IPS-15b (cell line): ENCODE results near the gene PSMB1.
"Not testable (repeated sequence)": the region's sequence is repeated elsewhere in the genome, so short reads cannot be mapped to it uniquely, and the experiment has no call there.

Source experiments
- H3K27me3 ChIP-seq: one replicate; pipeline ENCODE4 v1.6.1; 2013; ENCODE audit warnings: low read length; ENCODE audit not compliant: control insufficient read depth, insufficient read depth
- H3K36me3 ChIP-seq: one replicate; pipeline ENCODE4 v1.6.1; 2013; ENCODE audit warnings: low read length; ENCODE audit not compliant: control insufficient read depth, insufficient read depth
- H3K4me1 ChIP-seq: one replicate; pipeline ENCODE4 v1.6.1; 2013; ENCODE audit warnings: mild to moderate bottlenecking, low read length; ENCODE audit not compliant: control insufficient read depth, insufficient read depth
- H3K4me3 ChIP-seq: one replicate; pipeline ENCODE4 v1.5.1; 2013; ENCODE audit warnings: low read depth, low read length
- H3K9ac ChIP-seq: one replicate; pipeline ENCODE4 v1.6.1; 2013; ENCODE audit warnings: low read depth, mild to moderate bottlenecking, low read length
- H3K9me3 ChIP-seq: one replicate; pipeline ENCODE4 v1.6.1; 2013; ENCODE audit warnings: mild to moderate bottlenecking, low read length; ENCODE audit not compliant: control insufficient read depth, insufficient read depth

PSMB1 gene

DNA sequence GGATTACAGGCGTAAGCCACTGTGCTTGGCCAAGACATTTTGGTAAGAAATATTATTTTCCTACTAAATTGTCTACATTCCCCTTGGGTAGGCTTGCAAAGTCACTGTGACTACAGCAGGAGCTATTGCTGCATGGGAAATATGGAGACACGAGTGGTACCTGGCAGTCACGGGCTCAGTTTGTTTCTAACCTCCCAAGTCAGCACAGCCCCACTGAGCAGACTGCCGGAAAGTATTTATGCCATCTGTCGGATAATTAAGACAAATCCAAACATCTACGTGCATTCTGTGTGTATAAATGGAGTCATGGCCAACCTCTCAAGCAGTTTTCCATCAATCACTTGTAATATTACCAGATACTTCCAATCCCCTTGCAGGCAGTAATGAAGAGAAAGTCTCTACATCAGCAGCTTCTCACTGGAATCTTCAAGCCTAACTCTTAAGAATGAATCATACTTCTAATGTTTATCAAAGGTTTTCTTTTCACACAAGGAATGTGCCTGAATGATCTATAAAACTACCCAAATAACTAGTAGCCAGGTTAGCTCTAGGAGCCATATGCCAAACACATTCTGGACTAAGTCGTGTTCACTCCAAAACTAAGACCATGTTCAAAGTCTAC lies 20.1 kb downstream of the PSMB1 start:
- Histone ChIP-seq H3K9ac (no peak overlapping the region), H3K9me3 (no peaks in the 10 kb centered on the region), H3K36me3 (peaks cover 20% of the 10 kb centered on the region), H3K27me3 (no peaks in the 10 kb centered on the region), H3K4me1 (no peaks in the 10 kb centered on the region), H3K4me3 (no peak overlapping the region)

GRCh38 chr6:170529839-170530469 lies 23.2 kb downstream of the PSMB1 start:
- Histone ChIP-seq H3K4me1 (no peaks in the 10 kb centered on the region), H3K9me3 (no peaks in the 10 kb centered on the region), H3K36me3 (peaks cover 7% of the 10 kb centered on the region), H3K27me3 (no peaks in the 10 kb centered on the region), H3K4me3 (no peak overlapping the region), H3K9ac (no peak overlapping the region)

- H3K9ac ChIP-seq, H3K4me1 ChIP-seq, H3K27me3 ChIP-seq, H3K4me3 ChIP-seq, H3K36me3 ChIP-seq, H3K9me3 ChIP-seq: not testable (repeated sequence)
These were observed 25.1 kb downstream of the PSMB1 start for GRCh38 chr6:170527995-170528394.

DNA sequence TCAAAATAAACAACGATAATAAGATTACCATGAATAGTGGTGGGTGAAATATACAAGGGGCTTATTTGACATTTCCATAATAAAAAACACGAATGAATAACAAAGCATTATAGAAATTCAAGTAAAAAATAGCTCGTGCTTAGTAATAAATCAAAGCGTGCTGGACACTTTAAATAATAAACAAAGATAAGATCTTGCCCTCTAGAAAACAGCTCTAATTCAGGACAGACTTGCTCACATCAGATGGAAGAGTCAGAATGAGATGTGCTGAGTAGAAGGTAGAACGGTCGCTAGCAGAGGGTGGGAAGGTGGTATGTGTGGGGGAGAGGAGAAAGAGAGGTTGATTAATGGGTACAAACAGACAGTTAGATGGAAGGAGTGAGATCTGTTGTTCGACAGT lies 27.3 kb downstream of the PSMB1 start:
- Histone ChIP-seq H3K36me3 (no peaks in the 10 kb centered on the region), H3K9ac (no peak overlapping the region), H3K9me3 (no peaks in the 10 kb centered on the region), H3K4me1 (no peaks in the 10 kb centered on the region), H3K27me3 (no peaks in the 10 kb centered on the region), H3K4me3 (no peak overlapping the region)

DNA sequence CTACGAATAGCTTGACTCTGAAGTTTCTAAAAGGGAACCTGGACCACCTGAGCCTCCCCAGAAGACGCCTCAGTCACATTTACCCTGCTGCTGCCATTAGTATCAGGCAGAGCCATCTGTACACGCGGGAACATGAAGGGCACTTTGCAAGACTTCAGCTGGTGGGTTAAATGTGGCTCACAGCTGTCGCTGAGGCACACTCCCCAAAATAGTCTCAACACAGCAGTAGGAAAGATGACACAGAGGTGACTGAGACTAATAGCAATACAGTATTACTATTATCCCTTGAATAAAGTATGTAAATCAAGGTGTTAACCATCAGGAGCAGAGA lies 29.0 kb downstream of the PSMB1 start:
- Histone ChIP-seq H3K4me3 (no peak overlapping the region), H3K9me3 (no peaks in the 10 kb centered on the region), H3K9ac (no peak overlapping the region), H3K27me3 (no peaks in the 10 kb centered on the region), H3K4me1 (no peaks in the 10 kb centered on the region), H3K36me3 (no peaks in the 10 kb centered on the region)

DNA sequence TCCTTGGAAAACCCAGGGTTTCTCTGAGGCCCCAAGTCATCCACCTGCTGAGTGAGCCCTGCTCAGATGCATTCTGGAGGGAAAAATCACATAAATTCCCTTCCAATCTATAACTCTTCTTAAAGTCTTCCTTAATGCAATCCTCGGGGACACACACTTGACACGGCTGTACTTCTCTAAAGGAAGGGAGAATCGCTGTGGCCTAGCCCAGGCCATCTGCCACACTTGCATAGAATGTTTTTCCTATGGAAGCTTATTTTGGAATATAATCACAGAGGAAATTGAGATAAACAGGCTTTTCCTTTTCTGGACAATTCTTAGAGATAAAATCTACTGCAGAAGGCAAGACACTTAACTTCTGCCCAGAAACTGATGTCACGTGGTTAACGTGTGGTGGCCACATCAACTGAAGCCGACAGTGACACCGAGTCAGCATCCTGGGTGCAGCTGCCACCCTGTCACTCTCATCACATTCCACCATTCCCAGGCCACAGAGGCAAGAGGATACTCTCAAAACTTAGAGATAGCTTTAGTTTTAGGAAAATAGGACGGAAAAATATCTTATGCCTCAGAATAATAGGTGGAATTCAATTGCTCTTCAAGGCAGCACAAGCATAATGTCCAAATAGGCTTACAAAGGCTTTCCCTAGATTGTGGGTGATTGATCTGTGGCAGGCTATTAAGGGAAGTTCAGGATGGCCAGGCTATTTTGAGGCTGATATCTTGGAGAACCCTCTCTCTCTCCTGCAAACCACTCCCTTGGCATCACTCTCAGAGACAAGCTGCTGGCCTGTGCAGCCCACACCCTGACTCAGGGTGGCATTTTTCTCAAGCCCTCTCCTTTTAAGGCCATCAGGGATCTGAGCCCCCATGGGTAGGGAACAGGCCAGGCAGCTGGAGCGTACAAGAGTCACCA lies 29.6 kb downstream of the PSMB1 start:
- Histone ChIP-seq H3K27me3 (no peaks in the 10 kb centered on the region), H3K9me3 (no peaks in the 10 kb centered on the region), H3K36me3 (no peaks in the 10 kb centered on the region), H3K4me1 (no peaks in the 10 kb centered on the region), H3K4me3 (no peak overlapping the region), H3K9ac (no peak overlapping the region)

DNA sequence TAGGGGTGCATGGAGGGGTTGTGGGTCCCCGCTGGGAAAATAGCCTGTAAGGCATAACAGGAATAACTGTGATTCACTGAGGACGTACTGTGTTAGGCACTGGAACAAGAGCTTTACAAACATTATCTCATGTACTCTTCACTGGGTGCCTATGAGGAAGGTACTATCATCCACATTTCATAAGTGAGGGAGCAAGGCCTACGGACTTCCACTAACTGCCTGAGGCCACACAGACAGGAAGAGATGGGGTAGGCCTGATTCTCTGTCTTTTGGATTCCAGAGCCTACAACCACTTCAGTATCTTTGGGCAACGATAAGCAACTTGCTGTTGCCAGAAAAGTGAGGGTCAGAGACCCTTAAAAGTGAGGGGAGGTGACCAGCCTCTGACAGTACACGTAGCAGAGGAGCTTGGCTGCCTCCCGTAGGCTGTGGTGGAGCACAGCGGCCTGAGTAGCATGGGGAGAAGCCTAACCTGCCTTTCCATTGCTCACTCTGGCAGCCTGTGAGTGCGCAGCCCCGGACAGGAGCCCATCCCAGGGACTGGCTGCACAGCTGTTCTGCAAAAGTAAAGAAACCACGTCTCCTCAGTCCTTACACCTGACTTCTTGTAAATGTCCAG lies 30.4 kb downstream of the PSMB1 start:
- H3K9ac ChIP-seq: no peak overlapping the region
- H3K27me3 ChIP-seq: no peaks in the 10 kb centered on the region
- no peak overlapping the region for H3K4me3 ChIP-seq
- H3K36me3 ChIP-seq: no peaks in the 10 kb centered on the region
- H3K9me3 ChIP-seq: no peaks in the 10 kb centered on the region
- H3K4me1 ChIP-seq: no peaks in the 10 kb centered on the region

DNA sequence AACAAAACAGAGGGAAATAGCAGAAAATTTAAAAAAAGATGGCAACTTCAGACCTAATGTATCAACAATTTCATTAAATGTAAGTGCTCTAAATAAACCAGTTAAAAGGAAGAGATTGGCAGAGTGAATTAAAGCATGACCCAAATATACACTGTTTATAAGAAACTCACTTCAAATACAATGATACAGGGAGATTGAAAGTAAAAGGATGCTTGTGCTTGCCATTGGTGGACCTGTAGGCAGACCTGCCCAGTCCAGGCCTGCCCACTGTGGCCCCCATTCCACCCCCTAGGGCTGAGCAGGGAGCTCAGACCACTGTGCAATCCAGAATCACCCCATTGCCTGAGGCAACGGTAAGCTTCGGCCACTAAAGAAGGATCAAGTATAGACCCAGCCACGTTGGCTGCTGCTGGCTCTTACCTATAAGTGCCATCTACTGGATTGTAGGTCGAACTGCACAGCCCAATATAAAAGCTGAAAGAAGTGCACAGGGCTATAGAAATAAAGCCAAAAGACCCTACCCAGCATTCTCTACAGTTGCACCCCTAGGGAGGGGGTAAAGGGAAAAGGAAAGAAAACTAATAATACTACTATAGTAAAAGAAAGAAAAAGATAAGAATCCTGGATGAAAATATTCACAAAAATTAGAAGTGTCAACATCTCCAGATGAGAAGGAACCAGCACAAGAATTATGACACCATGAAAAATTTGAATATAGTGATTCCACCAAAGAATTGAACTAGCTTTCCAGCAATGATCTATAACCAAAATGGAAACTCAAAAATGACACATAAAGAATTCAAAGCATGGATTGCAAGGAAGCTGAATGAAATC lies 36.1 kb downstream of the PSMB1 start:
- no peak overlapping the region for H3K9ac ChIP-seq
- H3K4me3 ChIP-seq: no peak overlapping the region
- no peaks in the 10 kb centered on the region for H3K4me1 ChIP-seq
- no peaks in the 10 kb centered on the region for H3K9me3 ChIP-seq
- H3K36me3 ChIP-seq: no peaks in the 10 kb centered on the region
- H3K27me3 ChIP-seq: no peaks in the 10 kb centered on the region

- H3K9me3 ChIP-seq: no peaks in the 10 kb centered on the region
- no peak overlapping the region for H3K9ac ChIP-seq
- H3K27me3 ChIP-seq: no peaks in the 10 kb centered on the region
- H3K4me3 ChIP-seq: no peak overlapping the region
- no peaks in the 10 kb centered on the region for H3K4me1 ChIP-seq
- H3K36me3 ChIP-seq: no peaks in the 10 kb centered on the region
These were observed 38.2 kb downstream of the PSMB1 start for GRCh38 chr6:170514908-170515307.

GRCh38 chr6:170512249-170512648 lies 40.9 kb downstream of the PSMB1 start:
- Histone ChIP-seq H3K4me1 (no peaks in the 10 kb centered on the region), H3K9me3 (no peaks in the 10 kb centered on the region), H3K4me3 (no peak overlapping the region), H3K27me3 (no peaks in the 10 kb centered on the region), H3K9ac (no peak overlapping the region), H3K36me3 (no peaks in the 10 kb centered on the region)

GRCh38 chr6:170510631-170511030 lies 42.5 kb downstream of the PSMB1 start:
- Histone ChIP-seq H3K27me3 (no peaks in the 10 kb centered on the region), H3K4me3 (no peak overlapping the region), H3K9me3 (no peaks in the 10 kb centered on the region), H3K9ac (no peak overlapping the region), H3K4me1 (no peaks in the 10 kb centered on the region), H3K36me3 (peaks cover 2% of the 10 kb centered on the region)
